Measurements from ENCODE around the gene TREH.
"Not testable (repeated sequence)": the region's sequence is repeated elsewhere in the genome, so short reads cannot be mapped to it uniquely, and the experiment has no call there.

TREH gene, protein sequence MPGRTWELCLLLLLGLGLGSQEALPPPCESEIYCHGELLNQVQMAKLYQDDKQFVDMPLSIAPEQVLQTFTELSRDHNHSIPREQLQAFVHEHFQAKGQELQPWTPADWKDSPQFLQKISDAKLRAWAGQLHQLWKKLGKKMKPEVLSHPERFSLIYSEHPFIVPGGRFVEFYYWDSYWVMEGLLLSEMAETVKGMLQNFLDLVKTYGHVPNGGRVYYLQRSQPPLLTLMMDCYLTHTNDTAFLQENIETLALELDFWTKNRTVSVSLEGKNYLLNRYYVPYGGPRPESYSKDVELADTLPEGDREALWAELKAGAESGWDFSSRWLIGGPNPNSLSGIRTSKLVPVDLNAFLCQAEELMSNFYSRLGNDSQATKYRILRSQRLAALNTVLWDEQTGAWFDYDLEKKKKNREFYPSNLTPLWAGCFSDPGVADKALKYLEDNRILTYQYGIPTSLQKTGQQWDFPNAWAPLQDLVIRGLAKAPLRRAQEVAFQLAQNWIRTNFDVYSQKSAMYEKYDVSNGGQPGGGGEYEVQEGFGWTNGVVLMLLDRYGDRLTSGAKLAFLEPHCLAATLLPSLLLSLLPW

DNA sequence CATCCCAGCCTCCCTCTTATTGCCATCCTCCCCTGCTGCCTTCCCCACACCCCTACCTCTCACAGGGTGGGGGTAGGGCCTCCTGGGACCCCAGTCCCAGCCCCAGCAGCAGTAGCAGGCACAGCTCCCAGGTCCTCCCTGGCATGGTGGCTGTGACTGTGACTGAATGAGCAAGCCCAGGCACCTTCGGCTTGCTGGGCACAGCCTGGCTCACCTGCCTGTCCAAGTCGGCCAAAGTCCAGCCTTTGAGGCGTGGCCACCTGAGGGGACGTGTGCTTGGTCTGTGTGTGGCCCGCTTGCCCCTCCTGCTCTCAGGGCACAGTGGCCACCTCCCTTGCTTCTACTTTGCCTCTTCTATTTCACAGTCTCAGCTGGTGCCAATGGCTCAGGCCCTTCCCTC lies at the start of gene TREH:
Gene TREH (minus strand): TSS at position 168 of the 400 bp plus-strand sequence. CDS start 23 bp downstream, at position 145.
- peak in 1 of 2 experiments; percentile 24 for DNase-seq

DNA sequence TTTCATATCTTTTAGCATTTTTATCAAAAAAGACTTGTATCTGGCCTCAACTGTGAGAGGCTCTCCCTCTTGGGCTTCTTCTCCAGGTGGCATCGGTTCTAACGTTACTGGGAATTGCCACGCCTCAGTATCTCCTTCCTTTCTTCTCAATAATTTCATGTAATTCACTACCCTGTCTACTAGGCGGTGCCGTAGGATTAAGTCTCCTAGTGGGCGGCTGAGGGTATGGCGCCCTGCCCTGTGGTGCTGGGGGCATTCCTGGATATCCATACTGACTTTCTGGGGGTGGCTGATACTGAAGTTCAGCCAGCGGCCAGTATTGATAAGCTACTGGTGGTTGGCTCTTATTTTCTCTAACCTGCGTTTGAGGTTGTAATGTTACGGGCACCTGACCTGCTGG lies 48.7 kb upstream of the TREH start:
- not testable (repeated sequence) for DNase-seq

DNA sequence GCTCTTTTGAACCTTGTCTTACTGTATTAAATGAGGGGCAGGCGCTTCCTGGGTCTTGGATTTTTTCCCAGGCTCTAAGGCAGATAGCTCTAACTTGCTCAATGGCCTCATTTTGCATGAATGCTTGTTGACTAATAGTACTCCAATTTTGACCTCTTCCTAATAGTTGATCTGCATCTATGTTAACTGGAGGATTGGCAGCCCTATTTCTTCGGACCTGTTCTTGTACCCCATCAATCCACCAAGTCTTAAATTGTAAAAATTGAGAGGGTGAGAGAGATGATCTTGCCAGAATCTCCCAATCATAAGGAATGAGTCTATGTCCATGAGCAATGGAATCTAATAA lies 48.2 kb upstream of the TREH start:
- not testable (repeated sequence) for DNase-seq

DNA sequence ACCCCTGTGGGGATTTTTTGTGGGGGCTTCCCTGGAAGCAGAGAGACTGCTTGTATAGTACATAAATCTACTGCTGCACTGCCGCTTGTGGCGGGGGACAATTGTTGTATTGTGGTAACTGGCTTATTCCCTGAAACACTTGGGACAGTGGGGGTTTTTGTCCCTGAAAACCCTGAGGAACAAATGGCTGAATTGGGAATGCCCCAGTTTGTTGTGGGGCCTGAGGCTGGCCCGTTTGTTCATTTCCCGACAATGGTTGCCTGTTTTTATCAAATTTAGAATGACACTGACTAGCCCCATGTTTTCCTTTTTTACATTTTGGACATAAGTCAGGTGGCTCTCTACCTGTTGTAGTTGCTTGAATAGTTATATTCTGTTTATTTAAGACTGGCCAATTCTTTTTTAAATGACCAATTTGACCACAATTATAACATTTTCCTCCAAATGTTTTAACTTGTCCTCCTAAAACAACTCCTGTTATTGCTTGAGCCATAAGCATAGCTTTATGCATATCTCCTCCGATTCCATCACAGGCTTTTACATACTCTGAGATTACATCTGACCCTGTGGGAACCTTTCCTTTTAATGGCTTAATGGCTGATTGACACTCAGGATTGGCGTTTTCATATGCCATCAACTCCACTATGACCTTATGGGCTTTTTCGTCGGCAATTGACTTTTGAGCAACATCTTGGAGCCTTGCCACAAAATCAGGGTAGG lies 47.7 kb upstream of the TREH start:
- DNase-seq, result not testable (repeated sequence)

DNA sequence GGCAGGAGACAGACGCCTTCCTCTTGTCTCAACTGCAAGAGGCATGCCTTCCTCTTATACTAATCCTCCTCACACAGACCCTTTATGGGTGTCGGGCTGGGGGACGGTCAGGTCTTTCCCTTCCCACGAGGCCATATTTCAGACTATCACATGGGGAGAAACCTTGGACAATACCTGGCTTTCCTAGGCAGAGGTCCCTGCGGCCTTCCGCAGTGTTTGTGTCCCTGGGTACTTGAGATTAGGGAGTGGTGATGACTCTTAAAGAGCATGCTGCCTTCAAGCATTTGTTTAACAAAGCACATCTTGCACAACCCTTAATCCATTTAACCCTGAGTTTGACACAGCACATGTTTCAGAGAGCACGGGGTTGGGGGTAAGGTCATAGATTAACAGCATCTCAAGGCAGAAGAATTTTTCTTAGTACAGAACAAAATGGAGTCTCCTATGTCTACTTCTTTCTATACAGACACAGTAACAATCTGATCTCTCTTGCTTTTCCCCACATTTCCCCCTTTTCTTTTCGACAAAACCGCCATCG lies 42.1 kb upstream of the TREH start:
- not testable (repeated sequence) for DNase-seq

DNA sequence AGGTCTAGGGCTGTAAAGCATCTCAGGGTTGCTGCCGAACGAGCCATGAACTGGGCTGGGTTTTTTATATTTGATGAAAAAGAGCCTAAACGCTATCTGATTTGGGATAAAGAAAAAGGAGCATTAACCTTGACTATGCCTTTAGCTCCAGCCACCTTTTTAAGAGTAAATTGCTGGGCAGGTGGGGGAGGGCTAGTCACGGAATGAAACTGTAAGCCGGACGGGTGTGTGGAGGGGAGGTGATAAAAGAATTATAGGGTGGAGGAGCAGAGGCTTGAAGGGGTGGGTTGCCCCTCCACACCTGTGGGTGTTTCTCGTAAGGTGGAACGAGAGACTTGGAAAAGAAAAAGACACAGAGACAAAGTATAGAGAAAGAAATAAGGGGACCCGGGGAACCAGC lies 41.3 kb upstream of the TREH start:
- not testable (repeated sequence) for DNase-seq

DNA sequence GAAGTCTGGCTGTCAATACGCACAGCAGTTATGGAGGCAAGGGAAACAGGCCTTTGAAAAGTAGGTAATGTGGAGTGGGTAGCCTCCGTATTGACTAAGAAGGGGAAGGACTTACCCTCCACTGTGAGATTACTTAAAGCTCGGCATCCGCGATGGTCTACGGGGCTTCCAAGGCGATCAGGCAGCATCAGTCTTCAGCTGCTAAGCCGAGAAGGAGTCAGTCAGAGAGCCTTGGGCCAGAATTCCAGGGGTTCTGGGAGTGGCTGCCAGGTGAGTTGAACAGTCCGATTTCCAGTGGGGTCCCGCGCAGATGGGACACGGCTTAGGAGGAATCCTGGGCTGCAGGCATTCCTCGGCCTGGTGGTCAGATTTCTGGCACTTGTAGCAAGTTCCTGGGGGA lies 40.6 kb upstream of the TREH start:
- not testable (repeated sequence) for DNase-seq

DNA sequence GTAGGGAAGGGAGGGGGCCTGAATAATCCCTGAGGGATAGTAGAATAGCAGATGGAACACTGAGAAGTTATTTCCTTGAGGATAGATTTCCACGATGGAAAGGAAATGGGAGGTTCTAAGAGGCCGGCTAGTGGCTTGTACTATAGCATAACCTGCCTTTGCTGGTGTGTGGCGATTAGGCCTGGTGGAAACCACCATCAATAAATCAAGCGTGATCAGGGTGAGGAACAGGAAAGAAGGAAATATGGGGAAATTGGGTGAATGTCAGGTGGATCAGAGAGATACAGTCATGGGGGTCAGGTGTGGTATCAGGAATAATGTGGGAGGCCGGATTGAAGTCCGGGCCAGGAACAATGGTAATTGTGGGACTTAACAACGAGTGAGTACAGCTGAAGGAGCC lies 39.1 kb upstream of the TREH start:
- DNase-seq, result not testable (repeated sequence)

DNA sequence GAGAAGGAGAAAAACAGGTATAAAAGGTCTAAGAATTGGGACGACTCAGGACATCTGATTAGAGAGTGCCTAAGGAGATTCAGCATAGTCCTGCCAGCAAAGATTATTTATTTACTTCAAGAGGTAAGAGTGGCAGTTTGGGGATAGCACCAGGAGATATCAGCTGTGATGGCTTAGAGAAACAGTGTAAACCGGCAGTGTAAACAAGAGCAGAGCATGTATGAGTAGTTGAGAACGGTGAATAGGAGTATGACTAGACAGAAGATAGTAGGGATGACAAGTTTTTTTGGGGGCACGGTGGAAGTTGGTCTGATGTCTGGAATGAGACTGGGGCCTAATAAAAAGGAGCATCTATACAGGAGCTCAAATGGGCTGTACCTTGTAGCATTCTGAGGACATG lies 38.3 kb upstream of the TREH start:
- DNase-seq, result not testable (repeated sequence)

DNA sequence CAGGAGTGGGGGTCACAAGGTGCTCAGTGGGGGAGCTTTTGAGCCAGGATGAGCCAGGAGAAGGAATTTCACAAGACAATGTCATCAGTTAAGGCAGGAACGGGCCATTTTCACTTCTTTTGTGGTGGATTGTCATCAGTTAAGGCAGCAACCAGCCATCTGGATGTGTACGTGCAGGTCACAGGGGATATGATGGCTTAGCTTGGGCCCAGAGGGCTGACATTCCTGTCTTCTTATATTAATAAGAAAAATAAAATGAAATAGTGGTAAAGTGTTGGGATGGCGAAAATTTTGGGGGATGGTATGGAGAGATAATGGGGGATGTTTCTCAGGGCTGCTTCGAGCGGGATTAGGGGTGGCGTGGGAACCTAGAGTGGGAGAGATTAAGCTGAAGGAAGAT lies 37.8 kb upstream of the TREH start:
- DNase-seq, result not testable (repeated sequence)

DNA sequence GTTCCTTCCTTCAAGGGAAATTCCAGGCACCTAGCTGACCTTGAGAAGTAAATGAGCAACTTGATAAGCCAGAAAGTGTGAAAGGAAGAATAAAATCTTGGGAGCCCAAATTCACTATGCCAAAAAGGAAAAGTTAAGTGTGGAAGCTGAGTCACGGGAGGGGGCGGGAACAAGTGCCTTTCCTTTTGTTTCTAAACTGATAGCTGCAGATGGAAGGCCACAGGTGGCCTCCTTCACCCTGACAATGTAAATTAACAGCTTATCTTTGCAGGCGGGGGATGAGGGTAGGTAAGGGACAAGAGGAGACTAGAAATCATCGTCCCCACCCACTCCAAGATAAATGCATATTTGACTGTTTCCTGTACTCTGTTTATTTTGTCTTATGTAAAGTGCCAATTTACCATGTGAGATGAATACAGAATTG lies 36.4 kb upstream of the TREH start:
- no peak for DNase-seq

DNA sequence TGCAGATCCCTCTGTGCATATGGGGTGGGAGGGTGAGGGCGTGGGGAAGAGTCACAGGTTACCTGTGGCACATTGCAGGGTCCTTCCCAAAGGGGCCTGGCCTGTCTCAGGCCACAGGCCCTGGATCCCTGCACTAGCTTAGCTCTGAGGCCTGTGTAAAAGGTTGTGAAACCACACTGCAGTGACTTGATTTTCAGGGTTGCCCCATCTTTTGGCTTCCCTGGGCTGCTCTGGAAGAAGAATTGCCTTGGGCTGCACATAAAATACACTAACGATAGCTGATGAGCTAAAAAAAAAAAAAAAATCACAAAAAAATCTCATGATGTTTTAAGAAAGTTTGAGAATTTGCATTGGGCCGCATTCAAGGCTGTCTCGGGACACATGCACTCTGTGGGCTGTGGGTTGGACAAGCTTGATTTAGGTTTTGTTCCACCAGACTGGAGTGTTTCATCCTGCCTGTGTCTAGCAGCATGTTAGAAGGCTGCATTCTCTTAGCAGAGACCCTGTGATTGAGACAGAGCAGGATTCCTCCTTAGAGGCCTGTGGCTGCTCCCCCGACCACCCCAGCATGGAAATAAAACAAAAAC lies 35.9 kb upstream of the TREH start:
- DNase-seq, result no peak

DNA sequence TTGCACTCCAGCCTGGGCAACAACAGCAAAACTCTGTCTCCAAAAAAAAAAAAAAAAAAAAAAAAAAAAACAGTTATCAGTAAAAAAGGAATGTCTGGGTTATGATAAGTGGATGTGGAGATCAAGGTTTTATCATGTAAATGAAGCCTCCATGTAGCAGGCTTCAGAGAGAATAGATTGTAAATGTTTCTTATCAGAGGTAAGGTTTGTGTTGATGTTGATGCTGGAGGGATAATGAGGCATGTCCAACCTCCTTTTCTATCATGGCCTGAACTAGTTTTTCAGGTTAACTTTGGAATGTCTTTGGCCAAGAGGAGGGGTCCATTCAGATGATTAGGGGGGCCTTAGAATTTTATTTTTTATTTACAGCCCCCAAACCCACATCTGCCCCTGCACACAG lies 35.4 kb upstream of the TREH start:
- no peak for DNase-seq

DNA sequence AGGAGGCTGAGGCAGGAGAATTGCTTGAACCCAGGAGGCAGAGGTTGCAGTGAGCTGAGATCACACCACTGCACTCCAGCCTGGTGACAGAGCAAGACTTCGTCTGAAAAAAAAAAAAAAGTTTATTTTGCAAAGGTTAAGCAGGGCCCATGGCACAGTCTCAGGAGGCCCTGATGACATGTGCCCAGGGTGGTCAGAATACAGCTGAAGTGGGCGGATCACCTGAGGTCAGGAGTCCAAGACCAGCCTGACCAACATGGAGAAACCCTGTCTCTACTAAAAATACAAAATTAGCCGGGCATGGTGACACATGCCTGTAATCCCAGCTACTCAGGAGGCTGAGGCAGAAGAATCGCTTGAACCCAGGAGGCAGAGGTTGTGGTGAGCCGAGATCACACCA lies 35.0 kb upstream of the TREH start:
- DNase-seq, result not testable (repeated sequence)

DNA sequence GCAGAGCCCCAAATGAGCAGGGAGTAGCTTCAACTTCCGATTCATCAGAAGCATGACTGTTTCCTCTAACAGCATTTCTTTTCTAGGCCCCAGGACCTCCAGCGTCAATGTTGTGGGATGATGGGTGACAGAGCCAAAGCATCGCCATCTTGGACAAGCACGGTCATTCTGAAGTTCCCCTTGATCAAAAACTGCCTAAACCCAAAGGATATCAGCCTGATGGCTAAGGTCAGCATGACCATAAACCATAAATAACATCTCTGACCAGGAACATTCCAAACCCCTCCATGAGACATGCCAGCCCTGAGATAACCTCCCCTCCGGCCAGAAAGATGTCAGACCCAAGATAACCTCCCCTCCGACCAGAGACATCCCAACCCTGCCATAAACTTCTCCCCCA lies 28.8 kb upstream of the TREH start:
- no peak for DNase-seq

DNA sequence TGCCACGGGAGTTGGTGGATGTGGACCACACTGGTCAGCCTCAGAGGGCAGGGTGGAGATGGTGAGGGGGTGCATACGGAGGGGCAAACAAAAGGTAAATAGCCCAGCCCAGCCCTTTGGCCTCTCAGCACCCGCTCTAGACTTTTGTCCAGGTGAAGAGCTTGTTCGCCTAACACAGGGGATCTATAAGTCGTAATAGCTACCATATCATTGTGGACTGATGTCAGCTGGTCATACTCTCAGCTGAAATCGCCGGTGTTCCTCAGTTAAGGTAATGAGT lies 27.0 kb upstream of the TREH start:
- no peak for DNase-seq

DNA sequence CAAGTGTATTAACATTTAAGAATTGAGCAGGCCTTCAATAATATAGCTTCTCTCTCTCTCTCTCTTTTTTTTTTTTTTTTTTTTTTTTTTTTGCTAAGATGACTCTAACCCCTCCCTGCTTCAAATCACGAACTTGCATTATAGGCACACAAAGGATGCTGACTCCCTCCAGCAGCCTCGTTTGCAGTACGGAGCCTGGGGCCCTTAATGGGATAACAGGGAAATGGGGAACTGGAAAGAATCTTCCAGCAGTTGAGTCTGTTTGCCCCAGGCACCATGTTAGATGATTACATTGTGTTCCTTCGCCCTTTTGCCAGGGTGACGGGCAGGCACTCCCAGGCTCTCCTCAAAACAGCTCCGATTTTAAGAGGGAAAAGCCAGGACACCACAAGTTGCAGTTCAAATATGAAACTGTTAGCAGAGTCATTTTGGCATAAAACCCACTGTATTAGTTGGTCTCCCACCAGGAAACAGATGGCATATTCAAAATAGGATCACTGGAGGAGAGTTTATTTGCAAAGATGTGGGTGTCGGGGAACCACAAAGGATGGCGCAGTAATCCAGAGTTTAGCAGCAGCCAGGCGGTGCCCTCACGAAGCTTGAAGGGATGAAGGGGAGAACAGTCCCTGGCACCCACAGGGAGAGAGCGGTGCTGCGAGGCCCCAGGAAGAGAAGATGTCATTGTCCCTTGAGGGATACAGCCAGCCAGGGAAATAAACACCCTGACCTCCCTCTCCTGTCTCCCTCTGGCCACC lies 26.5 kb upstream of the TREH start:
- no peak for DNase-seq

DNA sequence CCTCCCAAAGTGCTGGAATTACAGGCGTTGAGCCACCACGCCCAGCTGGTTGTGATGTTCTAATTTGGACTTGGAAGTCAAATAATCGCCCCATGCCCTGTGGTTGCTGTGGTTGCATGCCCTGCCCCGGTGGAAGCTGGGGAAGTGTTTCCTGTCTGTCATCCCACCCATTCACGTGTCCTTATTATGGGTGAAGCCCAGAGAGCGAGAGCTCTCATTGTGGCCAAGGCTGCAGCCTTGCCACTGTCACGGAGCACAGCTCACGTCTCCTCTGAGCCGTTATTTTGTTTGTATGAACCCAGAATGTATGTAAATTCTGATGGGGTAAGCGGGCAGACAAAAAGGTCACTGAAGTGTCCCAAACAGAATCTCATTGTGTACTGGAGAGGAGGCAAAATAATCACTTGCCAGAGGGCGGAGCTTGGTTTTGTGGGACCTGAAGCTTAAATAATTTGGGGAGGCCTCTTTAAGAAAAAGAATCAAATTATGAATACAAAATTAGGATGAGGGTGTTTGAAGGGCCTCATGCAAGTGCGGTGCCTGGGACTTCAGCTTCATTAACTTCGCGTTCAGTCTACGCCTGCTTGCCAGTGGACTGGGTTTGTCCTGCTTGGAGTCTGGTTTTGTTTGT lies 25.8 kb upstream of the TREH start:
- no peak for DNase-seq

DNA sequence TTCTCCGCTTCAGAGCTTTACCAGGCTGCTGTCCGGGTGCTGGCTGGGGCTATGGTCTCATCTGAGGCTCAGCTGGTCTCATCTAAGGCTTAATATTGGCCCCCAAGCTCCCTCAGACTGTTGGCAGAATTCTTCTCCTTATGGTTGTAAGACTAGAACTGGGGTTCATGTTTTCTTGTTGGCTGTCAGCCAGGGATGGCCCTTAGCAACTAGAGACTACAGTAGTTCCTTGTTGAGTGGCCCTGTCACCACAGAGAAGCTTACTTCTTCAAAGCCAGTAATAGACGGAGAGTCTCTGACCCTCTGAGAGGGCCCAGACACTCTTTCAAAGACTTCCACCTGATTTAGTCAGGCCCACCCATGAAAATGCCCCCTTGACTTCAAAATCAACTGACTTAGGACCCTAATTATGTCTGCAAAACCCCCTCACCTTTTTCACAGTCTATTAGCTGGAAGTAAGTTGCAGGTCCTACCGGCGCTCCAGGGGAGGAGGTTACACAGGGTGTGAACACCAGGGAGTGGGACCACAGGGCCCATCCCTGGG lies 24.2 kb upstream of the TREH start:
- no peak for DNase-seq

DNA sequence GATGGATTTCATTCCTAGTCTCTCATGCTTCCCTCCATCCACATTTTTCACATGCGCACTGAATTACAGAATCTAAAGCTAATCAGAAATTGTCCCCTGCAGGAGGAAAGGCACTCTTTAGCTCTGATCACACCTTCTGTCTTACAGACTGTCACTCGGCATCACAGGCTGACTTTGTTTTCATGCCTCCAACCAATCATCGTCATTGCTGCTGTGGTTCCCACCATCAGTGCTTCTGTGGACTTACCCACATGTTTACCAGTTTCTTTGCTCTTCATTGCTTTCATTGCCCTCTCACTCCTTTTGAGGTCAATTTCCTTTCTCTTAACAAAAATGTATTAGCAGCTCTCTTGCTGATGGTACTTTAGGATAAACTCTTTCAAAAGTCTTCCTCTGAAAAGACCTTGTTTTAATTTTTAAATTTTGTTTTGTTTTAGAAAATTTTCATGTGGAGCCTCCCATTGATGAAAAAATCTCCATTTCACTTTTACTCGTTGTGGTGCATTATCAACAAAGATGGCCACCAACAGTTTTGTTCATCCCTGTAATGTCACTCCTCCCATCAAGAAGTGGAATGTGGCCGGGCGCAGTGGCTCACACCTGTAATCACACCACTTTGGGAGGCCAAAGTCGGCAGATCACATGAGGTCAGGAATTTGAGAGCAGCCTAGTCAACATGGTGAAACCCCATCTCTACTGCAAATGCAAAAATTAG lies 20.2 kb upstream of the TREH start:
- no peak for DNase-seq

DNA sequence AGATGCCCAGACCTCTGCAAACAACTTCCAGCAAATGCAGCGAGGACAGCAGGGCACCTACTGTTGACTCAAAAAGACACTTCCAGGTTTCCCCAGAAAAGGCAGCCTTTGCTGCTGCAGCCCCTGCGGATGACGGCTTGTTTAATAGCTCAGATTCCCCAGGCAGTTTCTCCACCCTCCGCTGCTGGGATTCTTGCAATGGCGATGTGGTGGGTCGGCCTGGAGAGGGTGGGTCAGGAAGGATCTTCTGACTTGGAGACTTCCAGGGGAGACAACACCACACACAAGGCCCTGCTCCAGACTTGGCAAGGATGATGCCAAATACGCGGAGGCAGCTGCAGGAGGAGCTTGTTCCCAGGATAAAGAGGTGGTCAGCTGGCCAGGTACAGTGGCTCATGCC lies 17.9 kb upstream of the TREH start:
- DNase-seq, result no peak
